ENCODE measurements around the gene MCFD2. TPM values are rescaled to one million over a fixed set of nuclear protein-coding genes. Genes with fewer than 3 reads are reported as not detected.
"Not testable (repeated sequence)": the region's sequence is repeated elsewhere in the genome, so short reads cannot be mapped to it uniquely, and the experiment has no call there.

The MCFD2 gene
- total and polyA plus RNA-seq, 9 donors, result 35.7 to 49.7 (median 43.9) TPM

DNA sequence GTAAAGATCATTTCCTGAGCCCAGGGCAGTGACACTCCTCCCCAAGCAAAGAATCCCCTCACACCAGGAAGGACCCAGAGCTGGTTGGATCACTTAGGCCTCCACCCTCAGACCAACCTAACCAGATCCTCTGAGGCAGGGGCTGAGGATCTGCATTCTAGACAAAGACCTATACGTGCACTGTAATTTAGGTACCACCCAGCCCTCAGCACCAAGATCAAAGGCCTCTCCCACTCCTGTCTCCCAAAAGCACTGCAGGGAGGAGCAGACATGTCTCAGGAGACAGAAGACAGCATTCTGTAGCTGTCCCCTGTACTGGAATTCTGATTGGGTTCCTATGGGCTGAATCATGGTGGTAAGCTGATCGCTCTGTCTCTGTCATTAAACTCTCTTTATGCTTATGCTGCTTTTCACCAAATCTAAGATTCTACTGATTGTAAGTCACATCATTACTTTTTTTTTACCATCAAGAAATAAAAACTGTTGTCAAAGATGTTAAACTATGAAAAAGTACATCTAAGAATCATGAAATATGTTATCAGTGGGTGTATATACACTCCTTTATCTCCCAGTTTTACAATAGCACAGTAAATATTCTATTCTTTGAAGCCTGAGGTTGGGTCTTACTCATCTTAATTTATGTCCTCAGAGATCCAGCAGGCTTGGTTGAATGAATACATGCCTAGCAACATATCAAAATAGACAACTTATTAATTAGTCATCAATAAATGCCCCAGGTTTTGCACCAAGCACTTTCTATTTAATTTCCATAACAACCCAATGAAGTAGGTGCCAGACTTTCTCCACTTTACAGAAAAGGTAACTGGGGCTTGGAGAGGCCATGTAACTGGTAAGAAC, 28.3 kb downstream of the MCFD2 start:
- Histone ChIP-seq H3K27ac (ENCODE audit: low read length) (no peak overlapping the region), H3K4me3 (ENCODE audit: low read length) (no peak overlapping the region), H3K9me3 (replicated peaks; ENCODE audit: control insufficient read depth, low read depth, low read length) (no peaks in the 10 kb centered on the region), H3K27me3 (ENCODE audit: control insufficient read depth, insufficient read depth, low read length) (no peaks in the 10 kb centered on the region), H3K4me1 (ENCODE audit: control insufficient read depth, insufficient read depth, low read length) (peaks cover 9% of the 10 kb centered on the region), H3K36me3 (ENCODE audit: control insufficient read depth, insufficient read depth, low read length) (no peaks in the 10 kb centered on the region)
- no peak for DNase-seq
- no CpG with 5 or more reads among the region's 2 CpGs for WGBS (ENCODE audit: insufficient coverage)

DNA sequence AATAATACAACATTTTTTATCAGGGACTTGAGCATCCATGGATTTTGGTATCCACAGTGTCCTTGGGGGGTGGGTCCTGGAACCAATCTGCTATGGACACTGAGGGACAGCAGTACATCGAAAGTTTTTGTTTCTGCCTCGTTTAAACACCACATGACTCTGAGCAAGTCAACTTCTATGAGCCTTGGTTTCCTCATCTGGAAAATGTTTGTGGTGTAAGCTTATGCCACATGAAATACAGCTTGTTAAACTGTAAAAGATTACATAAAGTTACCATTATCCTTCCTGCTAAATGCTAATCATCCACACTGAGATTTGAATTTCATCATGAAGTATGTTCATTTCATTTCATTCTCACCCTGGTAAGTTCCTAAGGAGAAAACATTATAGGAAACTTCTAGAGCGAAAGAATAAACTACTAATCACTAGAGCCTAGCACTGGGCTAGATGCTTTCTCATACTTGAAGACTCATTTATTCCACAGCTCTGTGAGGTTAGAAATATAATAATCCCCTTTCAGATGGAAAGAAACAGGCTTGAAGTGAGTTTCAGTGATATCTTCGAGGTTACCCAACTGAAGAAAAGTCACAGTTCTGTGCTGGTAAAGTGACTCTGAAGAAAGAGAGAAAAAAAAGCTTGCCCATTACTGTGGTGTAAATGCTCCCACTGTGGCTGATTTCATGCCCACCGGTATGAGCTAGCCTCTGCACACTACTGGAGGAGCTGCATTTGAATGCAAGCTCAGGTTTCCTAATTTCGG, 29.2 kb downstream of the MCFD2 start:
- WGBS (ENCODE audit: insufficient coverage), result 88% methylated on average over 1 of the region's 6 CpGs
- DNase-seq, result no peak
- Histone ChIP-seq H3K27ac (ENCODE audit: low read length) (no peak overlapping the region), H3K9me3 (replicated peaks; ENCODE audit: control insufficient read depth, low read depth, low read length) (no peaks in the 10 kb centered on the region), H3K36me3 (ENCODE audit: control insufficient read depth, insufficient read depth, low read length) (no peaks in the 10 kb centered on the region), H3K4me1 (ENCODE audit: control insufficient read depth, insufficient read depth, low read length) (peaks cover 17% of the 10 kb centered on the region), H3K4me3 (ENCODE audit: low read length) (no peak overlapping the region), H3K27me3 (ENCODE audit: control insufficient read depth, insufficient read depth, low read length) (no peaks in the 10 kb centered on the region)

DNA sequence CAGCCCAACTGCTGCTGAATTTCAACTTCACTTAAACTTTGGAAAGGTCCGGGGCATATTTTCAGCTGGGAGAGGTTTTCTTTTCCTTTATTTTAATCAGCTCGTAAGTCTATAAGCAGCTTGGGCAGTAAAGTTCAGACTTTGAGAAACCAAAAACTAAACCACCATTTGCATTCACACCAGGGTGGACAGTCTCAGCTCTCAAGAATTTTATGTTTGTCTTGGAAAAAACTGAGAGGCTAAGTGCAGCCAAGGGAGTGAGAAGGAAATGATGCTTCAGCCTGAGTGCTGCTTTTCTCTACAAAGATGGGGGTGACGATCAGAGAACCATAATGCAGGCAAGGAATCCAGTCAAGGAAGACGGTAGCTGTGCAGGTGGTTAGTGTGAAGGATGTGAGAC, 30.2 kb downstream of the MCFD2 start:
- no peaks in the 10 kb centered on the region for H3K9me3 ChIP-seq (replicated peaks; ENCODE audit: control insufficient read depth, low read depth, low read length)
- no peaks in the 10 kb centered on the region for H3K36me3 ChIP-seq (ENCODE audit: control insufficient read depth, insufficient read depth, low read length)
- no peak overlapping the region for H3K4me3 ChIP-seq (ENCODE audit: low read length)
- 42% methylated on average over 2 of the region's 4 CpGs for WGBS (ENCODE audit: insufficient coverage)
- no peaks in the 10 kb centered on the region for H3K27me3 ChIP-seq (ENCODE audit: control insufficient read depth, insufficient read depth, low read length)
- H3K27ac ChIP-seq (ENCODE audit: low read length), result no peak overlapping the region
- peak; percentile 63 for DNase-seq
- peaks cover 20% of the 10 kb centered on the region for H3K4me1 ChIP-seq (ENCODE audit: control insufficient read depth, insufficient read depth, low read length)

DNA sequence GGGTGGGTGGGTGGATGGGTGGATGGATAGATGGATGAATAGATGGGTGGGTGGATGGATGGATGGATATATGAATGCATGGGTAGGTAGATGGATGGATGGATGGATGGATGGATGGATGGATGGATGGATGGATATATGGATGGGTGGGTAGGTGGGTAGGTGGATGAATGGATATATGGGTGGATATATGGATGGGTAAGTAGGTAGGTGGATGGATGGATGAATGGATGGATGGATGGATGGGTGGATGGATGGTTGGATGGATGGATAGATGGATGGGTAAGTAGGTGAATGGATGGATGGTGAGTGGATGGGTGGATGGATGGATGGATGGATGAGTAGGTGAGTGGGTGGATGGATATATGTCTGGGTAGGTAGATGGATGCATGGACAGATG, 36.1 kb downstream of the MCFD2 start:
- H3K27ac ChIP-seq (ENCODE audit: low read length), result no peak overlapping the region
- H3K27me3 ChIP-seq (ENCODE audit: control insufficient read depth, insufficient read depth, low read length), result no peaks in the 10 kb centered on the region
- H3K4me3 ChIP-seq (ENCODE audit: low read length), result no peak overlapping the region
- DNase-seq, result no peak
- H3K9me3 ChIP-seq (replicated peaks; ENCODE audit: control insufficient read depth, low read depth, low read length), result no peaks in the 10 kb centered on the region
- H3K36me3 ChIP-seq (ENCODE audit: control insufficient read depth, insufficient read depth, low read length), result no peaks in the 10 kb centered on the region
- H3K4me1 ChIP-seq (ENCODE audit: control insufficient read depth, insufficient read depth, low read length), result peaks cover 32% of the 10 kb centered on the region

DNA sequence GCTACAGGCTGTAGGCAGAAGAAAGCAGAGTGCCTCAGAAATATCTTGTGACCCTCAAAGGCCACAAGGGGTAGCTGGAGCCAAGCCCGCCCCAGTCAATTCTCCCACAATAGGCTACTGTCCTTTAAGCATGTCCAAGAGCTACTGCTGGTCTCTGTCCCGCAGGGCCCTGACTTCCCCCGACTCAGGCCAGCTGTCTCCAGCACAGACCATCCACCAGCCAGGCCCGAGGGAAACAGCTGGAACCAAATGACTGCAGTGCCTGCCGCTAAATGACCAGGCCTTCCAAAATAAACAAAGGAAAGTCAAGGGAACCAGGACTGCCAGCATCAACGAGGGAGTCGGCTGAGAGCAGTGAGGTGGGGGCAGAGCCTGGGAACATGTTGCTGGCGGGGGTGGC, 36.7 kb downstream of the MCFD2 start:
- Histone ChIP-seq H3K4me1 (ENCODE audit: control insufficient read depth, insufficient read depth, low read length) (peaks cover 39% of the 10 kb centered on the region), H3K4me3 (ENCODE audit: low read length) (no peak overlapping the region), H3K27ac (ENCODE audit: low read length) (peak overlapping the region; percentile 32), H3K36me3 (ENCODE audit: control insufficient read depth, insufficient read depth, low read length) (no peaks in the 10 kb centered on the region), H3K27me3 (ENCODE audit: control insufficient read depth, insufficient read depth, low read length) (no peaks in the 10 kb centered on the region), H3K9me3 (replicated peaks; ENCODE audit: control insufficient read depth, low read depth, low read length) (no peaks in the 10 kb centered on the region)
- peak; percentile 85 for DNase-seq
- WGBS (ENCODE audit: insufficient coverage), result 23% methylated on average over 4 of the region's 8 CpGs

DNA sequence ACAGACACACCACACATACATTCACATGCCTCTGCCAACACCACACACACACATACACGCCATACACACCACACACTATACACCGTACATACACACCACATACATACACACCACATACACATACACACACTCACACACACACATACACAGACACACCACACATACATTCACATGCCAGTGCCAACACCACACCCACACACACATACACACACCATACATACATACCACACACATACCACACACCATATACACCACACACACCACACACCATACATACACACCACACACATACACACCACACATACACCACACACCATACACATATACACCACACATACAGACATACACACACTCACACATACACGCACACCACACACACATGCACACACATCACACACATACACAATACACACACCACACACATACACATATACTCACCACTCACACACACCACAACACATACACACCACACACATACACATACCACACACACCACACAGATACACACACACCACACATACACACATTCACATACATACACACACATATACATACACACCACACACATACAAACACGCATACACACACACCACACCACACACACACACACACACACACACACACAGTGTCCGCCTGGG, 37.2 kb downstream of the MCFD2 start:
- H3K27me3 ChIP-seq (ENCODE audit: control insufficient read depth, insufficient read depth, low read length), result no peaks in the 10 kb centered on the region
- 96% methylated on average over 4 of the region's 5 CpGs for WGBS (ENCODE audit: insufficient coverage)
- H3K27ac ChIP-seq (ENCODE audit: low read length), result peak overlapping the region; percentile 32
- H3K9me3 ChIP-seq (replicated peaks; ENCODE audit: control insufficient read depth, low read depth, low read length), result no peaks in the 10 kb centered on the region
- no peak overlapping the region for H3K4me3 ChIP-seq (ENCODE audit: low read length)
- DNase-seq, result no peak
- H3K36me3 ChIP-seq (ENCODE audit: control insufficient read depth, insufficient read depth, low read length), result no peaks in the 10 kb centered on the region
- H3K4me1 ChIP-seq (ENCODE audit: control insufficient read depth, insufficient read depth, low read length), result peaks cover 44% of the 10 kb centered on the region

DNA sequence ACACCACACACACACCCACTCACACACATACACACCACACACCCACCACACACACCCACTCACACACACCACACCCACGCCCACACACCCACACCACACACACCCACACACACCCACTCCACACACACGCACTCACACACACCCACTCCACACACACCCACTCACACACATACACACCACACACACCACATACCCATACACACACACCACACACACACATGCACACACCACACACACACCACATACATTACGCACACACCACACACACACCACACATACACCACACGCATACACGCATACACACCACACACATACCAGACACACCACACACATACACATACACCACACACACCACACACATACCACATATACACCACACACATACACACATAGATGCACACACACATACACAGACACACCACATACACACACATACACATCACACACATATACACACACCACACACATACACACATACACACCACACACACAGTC, 37.9 kb downstream of the MCFD2 start:
- no peak overlapping the region for H3K27ac ChIP-seq (ENCODE audit: low read length)

DNA sequence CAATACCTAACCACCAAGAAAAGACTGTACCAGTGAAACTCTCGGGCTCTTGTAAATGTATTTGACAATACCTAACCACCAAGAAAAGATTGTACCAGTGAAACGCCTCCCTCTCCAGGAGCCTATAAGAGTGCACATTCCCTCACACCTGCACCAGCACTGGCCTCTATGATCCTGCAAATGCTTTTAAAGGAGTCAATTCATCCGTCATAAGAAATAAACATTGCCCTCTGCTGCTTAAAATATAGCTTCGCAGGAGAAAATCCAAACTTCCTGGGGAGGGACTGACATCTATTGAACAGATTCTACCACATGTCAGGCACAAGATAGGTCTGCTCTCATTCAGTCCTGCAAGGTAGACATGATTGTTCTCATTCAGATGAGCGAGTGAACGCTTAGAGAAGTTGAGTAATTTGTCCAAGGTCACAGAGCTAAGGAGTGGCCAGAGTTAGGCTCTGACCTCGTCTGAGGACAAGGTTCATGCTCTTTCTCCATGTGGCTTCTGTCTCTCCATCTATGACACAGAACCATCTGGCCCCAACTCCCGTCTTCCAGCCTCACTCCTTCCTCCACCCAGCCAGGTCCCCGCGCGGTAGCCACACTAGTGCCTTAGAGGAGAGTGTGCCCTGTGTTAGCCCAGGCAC, 38.7 kb downstream of the MCFD2 start:
- Histone ChIP-seq H3K36me3 (ENCODE audit: control insufficient read depth, insufficient read depth, low read length) (no peaks in the 10 kb centered on the region), H3K27ac (ENCODE audit: low read length) (no peak overlapping the region), H3K27me3 (ENCODE audit: control insufficient read depth, insufficient read depth, low read length) (no peaks in the 10 kb centered on the region), H3K4me1 (ENCODE audit: control insufficient read depth, insufficient read depth, low read length) (peaks cover 42% of the 10 kb centered on the region), H3K4me3 (ENCODE audit: low read length) (no peak overlapping the region), H3K9me3 (replicated peaks; ENCODE audit: control insufficient read depth, low read depth, low read length) (no peaks in the 10 kb centered on the region)
- 52% methylated on average over 7 of the region's 11 CpGs for WGBS (ENCODE audit: insufficient coverage)
- peak; percentile 81 for DNase-seq

More for the DNA sequence above, 37.9 kb downstream of the MCFD2 start:
- Histone ChIP-seq H3K27me3 (ENCODE audit: control insufficient read depth, insufficient read depth, low read length) (no peaks in the 10 kb centered on the region), H3K4me3 (ENCODE audit: low read length) (no peak overlapping the region), H3K36me3 (ENCODE audit: control insufficient read depth, insufficient read depth, low read length) (no peaks in the 10 kb centered on the region), H3K4me1 (ENCODE audit: control insufficient read depth, insufficient read depth, low read length) (peaks cover 50% of the 10 kb centered on the region), H3K9me3 (replicated peaks; ENCODE audit: control insufficient read depth, low read depth, low read length) (no peaks in the 10 kb centered on the region)
- WGBS (ENCODE audit: insufficient coverage), result 87% methylated on average over 4 of the region's 5 CpGs
- DNase-seq, result no peak

DNA sequence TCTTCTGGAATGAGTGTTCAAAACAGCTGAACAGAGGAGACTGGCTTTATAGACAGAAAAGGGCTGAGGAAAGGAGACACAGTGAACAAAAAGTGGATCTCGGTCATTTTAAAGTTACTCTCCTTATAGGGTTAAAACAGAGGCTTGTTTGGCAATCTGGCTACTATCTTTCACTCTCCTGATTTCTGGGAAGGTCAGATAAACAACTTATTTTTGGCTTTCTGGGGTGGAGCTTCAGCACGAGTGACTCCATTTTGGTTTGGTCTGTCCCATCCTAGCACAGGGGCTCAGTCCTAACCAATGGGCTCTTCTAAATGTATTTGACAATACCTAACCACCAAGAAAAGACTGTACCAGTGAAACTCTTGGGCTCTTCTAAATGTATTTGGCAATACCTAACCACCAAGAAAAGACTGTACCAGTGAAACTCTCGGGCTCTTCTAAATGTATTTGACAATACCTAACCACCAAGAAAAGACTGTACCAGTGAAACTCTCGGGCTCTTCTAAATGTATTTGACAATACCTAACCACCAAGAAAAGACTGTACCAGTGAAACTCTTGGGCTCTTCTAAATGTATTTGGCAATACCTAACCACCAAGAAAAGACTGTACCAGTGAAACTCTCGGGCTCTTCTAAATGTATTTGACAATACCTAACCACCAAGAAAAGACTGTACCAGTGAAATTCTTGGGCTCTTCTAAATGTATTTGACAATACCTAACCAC, 39.5 kb downstream of the MCFD2 start:
- not testable (repeated sequence) for H3K9me3 ChIP-seq (replicated peaks; ENCODE audit: control insufficient read depth, low read depth, low read length); DNase-seq; H3K4me3 ChIP-seq (ENCODE audit: low read length); H3K27ac ChIP-seq (ENCODE audit: low read length); H3K36me3 ChIP-seq (ENCODE audit: control insufficient read depth, insufficient read depth, low read length); H3K27me3 ChIP-seq (ENCODE audit: control insufficient read depth, insufficient read depth, low read length)
- no CpG with 5 or more reads among the region's 5 CpGs for WGBS (ENCODE audit: insufficient coverage)
- peaks cover 35% of the 10 kb centered on the region for H3K4me1 ChIP-seq (ENCODE audit: control insufficient read depth, insufficient read depth, low read length)
